H54 (cell line): ENCODE data around the gene PPP1R14C.

Experiments
- DNase-seq: peaks from one replicate; pipeline ENCODE4 v3.0.0; 2011; ENCODE audit warnings: low spot score, mixed read lengths; ENCODE audit not compliant: insufficient read length
- FAIRE-seq: peaks from 3 replicates; lab custom pipeline; 2011; peaks lifted over from hg19 to GRCh38; lab: Jason Lieb, UNC
- POLR2A ChIP-seq: IDR thresholded peaks from 2 replicates; pipeline ENCODE4 v1.6.1; 2011; ENCODE audit warnings: low read depth, mild to moderate bottlenecking, low read length

The PPP1R14C gene

DNA sequence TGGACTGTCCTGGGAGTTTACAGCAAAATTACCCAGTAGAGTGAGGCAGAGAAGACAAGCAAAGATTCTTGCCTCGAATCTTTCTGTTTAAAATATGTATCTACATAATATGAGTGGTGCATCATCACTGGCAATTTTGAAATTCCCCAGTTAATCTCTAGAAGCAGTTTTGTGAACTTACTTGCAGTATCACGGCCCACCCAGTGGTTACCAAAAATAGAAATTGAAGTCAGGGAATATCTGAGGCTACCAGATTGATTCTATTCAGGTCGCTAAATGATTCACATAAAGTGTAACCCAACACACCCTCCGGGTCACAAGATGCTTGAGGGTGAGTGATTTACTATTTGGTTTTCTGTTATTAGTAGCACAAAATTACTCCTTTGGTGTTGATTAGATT is 111.9 kb downstream of the PPP1R14C start:
- no peak for FAIRE-seq
- TF ChIP-seq POLR2A: no peak
- DNase-seq: no peak

- TF ChIP-seq POLR2A: no peak
- DNase-seq (no peak), FAIRE-seq (no peak)
Observed at GRCh38 chr6:150255840-150256239, 113.0 kb downstream of the PPP1R14C start.

DNA sequence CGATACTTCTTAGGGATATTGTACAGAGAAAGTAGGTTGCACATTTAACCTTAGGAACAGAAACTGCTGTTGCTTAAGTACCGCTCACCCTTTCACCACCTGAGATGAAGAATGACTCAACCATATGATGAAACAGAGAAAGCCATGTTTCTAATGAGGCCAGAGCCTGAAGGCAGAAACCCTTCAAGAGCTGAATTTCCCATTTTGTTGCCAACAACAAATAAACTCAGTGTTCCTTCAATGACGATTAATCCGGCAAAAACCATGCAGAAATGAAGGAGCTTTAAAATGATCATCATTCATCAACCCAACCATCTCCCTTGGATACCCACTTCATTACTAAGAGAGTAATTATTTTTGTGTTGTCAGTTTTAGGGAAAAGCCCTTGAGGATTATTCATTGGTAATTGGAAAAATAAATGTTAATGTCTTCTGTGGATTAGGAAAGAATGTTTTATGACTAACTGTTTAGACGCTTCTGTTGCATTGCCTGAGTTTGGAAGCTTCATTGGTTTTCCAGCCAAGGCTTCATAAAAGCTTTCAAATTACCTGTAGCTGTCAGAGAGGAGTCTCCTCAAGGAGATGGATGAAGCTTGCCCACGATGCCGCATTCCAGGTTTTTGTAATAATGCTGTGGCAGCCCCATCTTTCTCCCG is 113.9 kb downstream of the PPP1R14C start:
- no peak for FAIRE-seq
- no peak for TF ChIP-seq POLR2A
- DNase-seq: no peak

GRCh38 chr6:150258381-150258780 is 115.5 kb downstream of the PPP1R14C start:
- no peak for TF ChIP-seq POLR2A
- DNase-seq (no peak), FAIRE-seq (no peak)

GRCh38 chr6:150260931-150261330 is 118.1 kb downstream of the PPP1R14C start:
- TF ChIP-seq POLR2A: no peak
- no peak for DNase-seq
- FAIRE-seq: no peak

DNA sequence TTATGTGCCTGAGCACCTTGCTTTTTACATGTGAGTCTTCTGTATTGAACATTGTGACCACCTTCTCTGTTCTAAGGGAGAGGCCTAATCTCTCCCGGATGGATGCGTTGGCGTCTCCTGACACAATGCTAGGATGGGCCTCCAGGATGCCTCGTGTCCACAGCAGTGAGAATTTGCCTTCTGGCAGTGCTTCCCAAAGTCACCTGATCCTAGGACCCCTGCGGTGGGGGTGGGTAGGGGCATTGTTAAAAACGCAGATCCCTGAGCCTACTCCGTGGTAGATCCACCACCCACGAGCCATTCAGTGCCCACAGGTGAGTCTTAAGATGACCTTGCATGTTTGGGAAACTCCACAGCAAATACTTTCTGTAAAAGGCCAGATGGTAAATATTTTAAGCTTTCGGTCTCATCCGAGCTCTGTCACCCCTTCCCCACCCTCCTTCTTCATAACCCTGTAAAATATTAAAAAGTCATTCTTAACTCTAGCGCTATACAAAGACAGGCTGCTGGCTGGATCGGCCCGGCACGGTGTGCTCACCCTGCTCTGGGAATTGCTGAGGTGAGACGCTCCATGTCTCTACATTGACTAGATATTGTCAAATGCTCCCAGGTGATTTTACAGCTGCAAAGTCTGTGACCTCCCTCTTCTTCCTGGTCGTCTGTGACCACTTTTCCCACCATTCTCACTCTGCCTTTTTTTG is 119.3 kb downstream of the PPP1R14C start:
- FAIRE-seq (no peak), DNase-seq (no peak)
- TF ChIP-seq POLR2A: no peak

- FAIRE-seq (no peak), DNase-seq (no peak)
- no peak for TF ChIP-seq POLR2A
Observed at GRCh38 chr6:150263765-150264404, 121.0 kb downstream of the PPP1R14C start.

DNA sequence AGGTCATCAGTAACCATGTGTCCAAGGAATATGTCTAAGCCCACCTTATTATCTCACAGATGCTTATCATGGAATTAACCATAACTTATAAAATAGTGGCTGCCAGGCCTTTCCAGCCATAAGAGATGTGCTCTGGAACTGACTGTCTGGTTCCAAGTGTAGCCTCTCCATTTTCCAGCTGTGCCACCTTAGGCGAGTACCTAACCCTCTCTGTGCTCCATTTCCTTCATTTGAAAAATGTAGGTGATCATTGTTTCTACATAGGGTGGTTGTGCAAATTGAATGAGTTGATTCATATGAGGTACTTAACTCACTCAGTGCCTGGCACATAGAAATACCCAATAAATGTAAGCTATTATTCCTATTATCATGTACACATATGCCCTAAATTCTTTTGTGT is 123.5 kb downstream of the PPP1R14C start:
- FAIRE-seq (no peak), DNase-seq (no peak)
- TF ChIP-seq POLR2A: no peak

DNA sequence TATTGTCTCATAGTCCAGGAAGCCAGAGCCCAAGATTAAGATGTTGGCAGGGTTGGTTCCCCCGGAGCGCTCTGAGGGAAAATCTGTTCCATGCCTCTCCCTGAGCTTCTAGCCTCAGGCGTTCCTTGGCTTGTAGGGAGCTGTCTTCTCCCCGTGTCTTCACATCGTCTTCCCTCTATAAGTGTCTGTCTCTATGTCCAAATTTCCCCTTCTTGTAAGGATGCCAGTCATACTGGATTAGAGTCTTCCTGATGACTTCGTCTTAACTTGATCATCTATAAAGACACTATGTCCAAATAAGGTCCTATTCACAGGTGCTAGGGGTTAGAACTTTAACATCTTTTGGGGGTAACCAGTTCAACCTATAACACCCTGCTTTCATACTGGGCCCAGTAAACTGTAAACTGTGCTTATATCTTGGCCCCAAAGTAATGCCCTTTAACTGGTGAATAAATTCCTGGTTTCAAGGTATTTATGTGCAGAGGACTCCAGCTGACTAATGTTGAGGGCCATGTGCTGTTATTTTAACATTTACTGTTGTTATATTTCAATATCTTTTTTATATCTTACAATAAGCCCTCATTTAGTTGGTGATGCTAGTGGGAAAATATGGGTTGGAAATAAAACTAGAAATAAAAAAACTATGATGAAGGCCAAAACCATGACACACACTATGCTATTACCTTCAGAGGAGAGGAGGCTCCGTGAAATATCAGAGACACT is 124.3 kb downstream of the PPP1R14C start:
- no peak for FAIRE-seq
- DNase-seq: no peak
- no peak for TF ChIP-seq POLR2A

GRCh38 chr6:150267686-150268561 is 125.1 kb downstream of the PPP1R14C start:
- no peak for TF ChIP-seq POLR2A
- FAIRE-seq (no peak), DNase-seq (no peak)

DNA sequence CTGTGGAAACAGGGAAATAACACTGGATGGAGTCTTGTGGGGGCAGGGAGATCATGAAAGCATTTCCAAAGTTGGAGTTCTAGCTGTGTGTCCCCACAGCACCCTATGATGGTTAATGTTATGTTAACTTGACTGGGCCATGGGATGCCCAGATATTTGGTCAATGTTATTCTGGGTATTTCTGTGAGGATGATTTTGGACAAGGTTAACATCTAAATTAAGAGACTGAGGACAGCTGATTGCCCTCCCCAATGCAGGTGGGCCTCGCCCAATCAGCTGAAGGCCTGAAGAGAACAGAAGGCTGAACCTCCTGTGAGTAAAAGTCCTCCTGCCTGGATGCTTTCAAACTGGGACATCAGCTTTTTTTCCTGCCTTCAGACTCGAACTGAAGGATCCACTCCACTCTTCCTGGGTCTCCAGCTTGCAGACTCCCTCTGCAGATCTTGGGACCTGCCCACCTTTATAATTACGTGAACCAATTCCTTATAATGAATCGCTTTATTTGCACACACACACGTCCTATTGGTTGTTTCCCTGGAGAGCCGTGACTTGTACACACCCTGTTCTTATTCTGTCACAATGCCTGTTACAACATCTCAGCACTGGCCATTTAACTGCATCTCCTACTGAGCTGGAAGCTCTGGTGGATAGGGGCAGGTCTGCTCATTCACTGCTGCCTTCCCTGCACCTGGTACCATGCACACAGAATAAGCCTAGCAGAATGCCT is 126.4 kb downstream of the PPP1R14C start:
- DNase-seq (no peak), FAIRE-seq (no peak)
- TF ChIP-seq POLR2A: no peak

DNA sequence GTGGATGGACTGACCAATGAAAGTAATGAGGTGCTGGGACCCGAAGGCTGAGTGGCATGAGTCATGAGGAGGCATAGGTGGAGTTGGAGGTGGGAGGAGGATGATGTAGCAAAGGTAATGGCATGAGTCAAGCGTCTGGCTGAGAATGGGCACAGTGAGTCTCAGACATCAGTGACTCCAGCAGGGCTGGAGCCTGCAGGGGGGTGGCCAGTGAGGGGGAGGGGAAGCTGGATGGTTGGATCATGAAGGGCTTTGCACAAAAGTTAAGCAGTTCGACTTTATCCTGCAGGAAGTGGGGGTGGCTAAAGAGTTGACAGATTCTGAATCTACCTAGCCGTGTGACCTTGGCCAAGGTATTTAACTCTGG is 127.0 kb downstream of the PPP1R14C start:
- no peak for FAIRE-seq
- no peak for TF ChIP-seq POLR2A
- peak; percentile 42 for DNase-seq
